ENCODE data around the gene LY6G6F.
A peak's percentile ranks its signal among the peaks of the same experiment; 100 is the strongest.

Gene LY6G6F

GRCh38 chr6:31739639-31740396, 33.2 kb downstream of the LY6G6F start, which contains the start of gene MSH5:
MSH5 (plus strand) TSS chr6:31740005; CDS start chr6:31740467, 462 bp downstream.
- DNase-seq (ENCODE audit: low read depth), result peak; percentile 97

DNA sequence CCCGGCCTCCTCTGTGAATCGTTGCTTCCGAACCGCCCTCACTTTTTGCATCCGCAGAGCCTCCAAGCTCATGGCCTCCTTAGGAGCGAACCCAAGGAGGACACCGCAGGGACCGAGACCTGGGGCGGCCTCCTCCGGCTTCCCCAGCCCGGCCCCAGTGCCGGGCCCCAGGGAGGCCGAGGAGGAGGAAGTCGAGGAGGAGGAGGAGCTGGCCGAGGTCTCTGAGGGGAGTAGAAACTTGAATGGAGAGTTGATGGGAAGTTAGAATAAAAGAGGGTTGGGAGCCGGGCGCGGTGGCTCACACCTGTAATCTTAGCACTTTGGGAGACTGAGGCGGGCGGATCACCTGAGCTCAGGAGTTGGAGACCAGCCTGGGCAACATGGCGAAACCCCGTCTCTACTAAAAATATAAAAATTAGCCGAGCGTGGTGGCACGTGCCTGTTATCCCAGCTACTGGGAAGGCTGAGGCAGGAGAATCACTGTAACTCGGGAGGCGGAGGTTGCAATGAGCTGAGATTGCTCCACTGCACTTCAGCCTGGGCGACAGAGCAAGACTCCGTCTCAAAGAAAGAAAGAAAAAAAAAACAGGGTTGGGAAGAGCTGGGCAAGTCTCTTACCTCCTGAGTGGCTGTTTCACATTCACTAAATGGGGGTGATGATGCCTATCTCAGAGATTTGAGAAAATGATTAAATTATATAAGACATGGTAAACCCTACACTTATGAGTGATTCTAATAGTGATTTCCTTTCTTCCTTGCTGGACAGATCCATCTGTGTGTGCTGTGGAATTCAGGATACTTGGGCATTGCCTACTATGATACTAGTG, 33.9 kb downstream of the LY6G6F start:
- DNase-seq (ENCODE audit: low read depth), result no peak

DNA sequence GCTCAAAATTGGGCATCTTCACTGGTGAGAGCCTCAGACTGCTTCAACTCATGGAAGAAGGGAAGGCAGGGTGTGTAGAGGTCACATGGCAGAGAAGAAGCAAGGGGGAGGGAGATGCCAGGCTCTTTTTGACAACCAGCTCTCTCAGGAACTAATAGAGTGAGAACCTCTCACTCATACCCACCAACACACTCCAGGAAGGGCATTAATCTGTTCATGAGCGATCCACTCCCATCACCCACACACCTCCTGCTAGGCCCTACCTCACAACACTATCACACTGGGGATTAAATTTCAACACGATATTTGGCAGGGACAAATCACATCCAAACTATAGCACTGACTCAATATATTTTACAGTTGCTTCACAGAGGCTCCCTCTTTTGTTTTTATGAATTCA, 35.1 kb downstream of the LY6G6F start:
- DNase-seq (ENCODE audit: low read depth), result no peak

DNA sequence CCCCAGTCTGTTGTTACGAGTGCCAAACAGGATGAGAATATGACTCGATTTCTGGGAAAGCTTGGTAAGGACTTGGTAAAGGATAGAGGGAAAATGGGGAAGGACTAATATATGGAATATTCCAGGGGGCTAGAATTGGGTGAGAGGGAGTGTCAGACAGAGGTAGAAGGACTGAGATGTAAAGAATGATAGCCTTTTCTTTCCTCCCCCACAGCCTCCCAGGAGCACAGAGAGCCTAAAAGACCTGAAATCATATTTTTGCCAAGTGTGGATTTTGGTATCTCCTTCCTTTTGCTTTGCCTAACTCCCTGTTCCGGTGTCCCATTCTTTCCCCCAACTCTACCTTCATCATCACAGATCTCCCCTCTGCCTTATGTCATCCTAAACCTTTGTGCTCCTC, 36.2 kb downstream of the LY6G6F start:
- DNase-seq (ENCODE audit: low read depth), result no peak

DNA sequence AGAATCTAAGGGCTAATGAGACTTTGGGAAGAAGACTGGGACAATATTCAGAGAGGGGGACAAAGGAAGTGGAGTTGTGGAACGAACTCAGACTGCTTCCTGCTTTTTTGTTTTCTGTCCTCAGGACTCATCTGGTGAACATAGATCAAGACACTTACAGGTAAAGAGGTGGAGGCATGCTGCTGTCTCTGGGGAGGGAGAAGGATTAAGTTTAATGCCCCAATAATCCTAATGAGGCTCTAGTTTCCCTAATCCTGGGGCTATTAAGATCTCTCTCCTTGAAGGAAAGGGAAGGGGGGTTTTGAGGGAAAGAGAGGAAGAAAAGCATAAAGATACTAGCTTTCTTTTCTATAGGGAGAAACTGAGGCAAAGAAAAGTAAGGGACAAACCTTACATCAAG, 37.8 kb downstream of the LY6G6F start:
- no peak for DNase-seq (ENCODE audit: low read depth)

DNA sequence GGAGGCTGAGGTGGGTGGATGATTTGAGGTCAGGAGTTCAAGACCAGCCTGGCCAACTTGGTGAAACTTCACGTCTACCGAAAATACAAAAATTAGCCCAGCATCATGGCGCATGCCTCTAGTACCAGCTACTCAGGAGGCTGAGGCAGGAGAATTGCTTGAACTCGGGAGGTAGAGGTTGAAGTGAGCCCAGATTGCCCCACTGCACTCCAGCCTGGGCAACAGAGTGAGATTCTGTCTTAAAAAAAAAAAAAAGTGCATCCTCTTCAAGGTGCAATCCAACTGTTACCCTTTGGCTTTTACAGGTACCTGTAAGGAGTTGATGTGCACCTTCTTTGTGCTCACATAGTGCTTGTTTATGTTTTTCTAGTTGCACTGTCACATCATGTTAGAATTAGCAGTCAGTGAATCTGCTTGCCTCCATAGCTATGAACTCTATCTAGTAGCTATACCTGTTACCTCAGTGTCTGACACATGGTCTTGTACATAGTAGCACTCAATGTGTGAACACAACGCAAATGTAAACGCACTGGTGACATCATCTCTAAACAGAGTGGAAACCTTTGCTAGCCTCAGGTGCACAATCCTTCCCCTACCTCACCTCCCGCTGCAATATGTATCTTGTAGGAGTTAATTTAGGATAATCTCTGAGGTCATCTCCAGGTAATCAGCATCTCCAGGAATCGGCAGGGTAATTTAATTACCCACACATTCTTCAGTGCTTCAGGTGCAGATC, 42.8 kb downstream of the LY6G6F start:
- no peak for DNase-seq (ENCODE audit: low read depth)

GRCh38 chr6:31750411-31751022, 43.9 kb downstream of the LY6G6F start:
- no peak for DNase-seq (ENCODE audit: low read depth)

GRCh38 chr6:31752739-31753319, 46.2 kb downstream of the LY6G6F start:
- no peak for DNase-seq (ENCODE audit: low read depth)

- DNase-seq (ENCODE audit: low read depth), result no peak
These were observed 51.6 kb downstream of the LY6G6F start for GRCh38 chr6:31758281-31758680.

All from activated T-cell treated with anti-CD3 and anti-CD28 coated beads for 48 hours (primary cell).